ENCODE measurements around the gene FAM181A. TPM values are rescaled to one million over a fixed set of nuclear protein-coding genes. Genes with fewer than 3 reads are reported as not detected.

The FAM181A gene
- total RNA-seq, 1 donor from 2014 or later: not detected

DNA sequence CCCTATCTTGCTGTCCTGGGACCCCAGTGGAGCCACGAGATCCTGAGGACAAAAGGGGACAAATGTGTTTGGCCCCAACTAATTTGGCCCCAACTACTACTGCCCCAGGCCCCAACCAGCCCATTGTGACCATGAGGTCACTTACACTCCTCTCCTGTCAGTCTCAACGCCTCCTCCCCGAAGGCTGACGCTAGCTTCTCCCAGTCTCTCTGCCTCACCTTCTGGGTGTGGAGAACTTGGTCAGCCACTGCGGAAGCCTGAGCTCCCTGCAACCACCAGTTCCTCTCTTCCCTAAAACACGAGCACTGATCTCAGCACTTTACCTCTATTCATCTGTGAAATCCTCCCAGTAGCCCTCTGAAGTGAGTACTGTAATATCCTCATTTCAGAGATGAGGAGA is 13.3 kb downstream of the FAM181A start:
- no peaks in the 10 kb centered on the region for H3K36me3 ChIP-seq (ENCODE audit: insufficient read depth, low read length)
- peaks cover 32% of the 10 kb centered on the region for H3K27me3 ChIP-seq (ENCODE audit: insufficient read depth, low read length)
- no peak for DNase-seq (ENCODE audit: low read depth)
- no peak overlapping the region for H3K9ac ChIP-seq (ENCODE audit: low read length)
- no peak for FAIRE-seq
- peaks cover 4% of the 10 kb centered on the region for H3K9me3 Mint-ChIP-seq (ENCODE audit: unreplicated experiment)
- TF ChIP-seq EZH2 (IDR thresholded peaks at IDR 0.05; ENCODE audit: insufficient read depth, low read length): no peak
- TF ChIP-seq, protein P1, sequence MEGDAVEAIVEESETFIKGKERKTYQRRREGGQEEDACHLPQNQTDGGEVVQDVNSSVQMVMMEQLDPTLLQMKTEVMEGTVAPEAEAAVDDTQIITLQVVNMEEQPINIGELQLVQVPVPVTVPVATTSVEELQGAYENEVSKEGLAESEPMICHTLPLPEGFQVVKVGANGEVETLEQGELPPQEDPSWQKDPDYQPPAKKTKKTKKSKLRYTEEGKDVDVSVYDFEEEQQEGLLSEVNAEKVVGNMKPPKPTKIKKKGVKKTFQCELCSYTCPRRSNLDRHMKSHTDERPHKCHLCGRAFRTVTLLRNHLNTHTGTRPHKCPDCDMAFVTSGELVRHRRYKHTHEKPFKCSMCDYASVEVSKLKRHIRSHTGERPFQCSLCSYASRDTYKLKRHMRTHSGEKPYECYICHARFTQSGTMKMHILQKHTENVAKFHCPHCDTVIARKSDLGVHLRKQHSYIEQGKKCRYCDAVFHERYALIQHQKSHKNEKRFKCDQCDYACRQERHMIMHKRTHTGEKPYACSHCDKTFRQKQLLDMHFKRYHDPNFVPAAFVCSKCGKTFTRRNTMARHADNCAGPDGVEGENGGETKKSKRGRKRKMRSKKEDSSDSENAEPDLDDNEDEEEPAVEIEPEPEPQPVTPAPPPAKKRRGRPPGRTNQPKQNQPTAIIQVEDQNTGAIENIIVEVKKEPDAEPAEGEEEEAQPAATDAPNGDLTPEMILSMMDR (IDR thresholded peaks at IDR 0.05; ENCODE audit: insufficient read depth, low read depth, low read length): no peak
- H3K4me1 ChIP-seq (ENCODE audit: insufficient read depth, low read length): peaks cover 15% of the 10 kb centered on the region
- no peaks in the 10 kb centered on the region for H3K9me3 ChIP-seq (ENCODE audit: insufficient read depth, low read depth, low read length)
- peak overlapping the region; percentile 40 for H3K4me3 Mint-ChIP-seq (ENCODE audit: unreplicated experiment)
- no peaks in the 10 kb centered on the region for H4K20me1 ChIP-seq (ENCODE audit: insufficient read depth, low read length)
- H3K36me3 Mint-ChIP-seq (ENCODE audit: low read depth, unreplicated experiment): no peaks in the 10 kb centered on the region
- H3K27ac ChIP-seq (ENCODE audit: low read depth, low read length): no peak overlapping the region
- no peak overlapping the region for H3K4me2 ChIP-seq (ENCODE audit: low read length)
- no peak overlapping the region for H3K4me3 ChIP-seq (ENCODE audit: insufficient read depth, low read depth, low read length)
- no peak overlapping the region for H2AFZ ChIP-seq (ENCODE audit: low read depth, low read length)
- H3K27me3 Mint-ChIP-seq (ENCODE audit: low read depth, unreplicated experiment): peaks cover 47% of the 10 kb centered on the region
- no peaks in the 10 kb centered on the region for H3K79me2 ChIP-seq (ENCODE audit: insufficient read depth, low read length)
- no peak overlapping the region for H3K27ac Mint-ChIP-seq (ENCODE audit: unreplicated experiment)
- H3K4me1 Mint-ChIP-seq (ENCODE audit: low read depth, unreplicated experiment): peaks cover 23% of the 10 kb centered on the region

DNA sequence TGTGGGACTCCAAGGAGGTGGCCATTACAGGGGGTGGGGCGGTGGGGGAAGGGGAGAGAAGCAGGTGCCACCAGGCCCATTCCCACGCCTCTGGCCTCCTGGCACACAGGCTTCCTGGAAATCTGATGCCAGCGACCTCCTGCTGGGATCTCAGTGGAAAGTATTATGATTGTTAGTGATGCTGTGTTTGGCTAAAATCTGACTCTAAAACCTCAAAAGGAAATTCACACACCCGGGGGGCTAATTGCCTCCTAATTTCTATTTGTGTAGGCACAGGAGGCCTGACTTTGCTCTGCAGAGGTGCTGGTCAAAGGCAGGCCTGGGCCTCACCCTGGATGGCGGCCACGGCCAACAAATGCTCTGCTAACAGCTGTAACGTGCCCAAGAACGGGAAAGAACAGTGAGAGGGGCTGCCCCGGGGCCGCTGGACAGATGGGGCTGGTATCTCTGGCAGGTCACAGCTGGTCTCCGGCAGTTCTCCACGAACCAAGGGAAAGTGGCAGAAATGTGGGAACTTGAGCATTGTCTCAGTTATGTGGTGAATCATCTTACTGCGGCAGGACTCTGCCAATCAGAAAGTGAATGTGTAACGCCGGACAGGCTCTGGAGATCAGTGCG is 14.3 kb downstream of the FAM181A start:
- H3K4me1 Mint-ChIP-seq (ENCODE audit: low read depth, unreplicated experiment): peaks cover 31% of the 10 kb centered on the region
- Histone ChIP-seq H3K4me2 (ENCODE audit: low read length) (peak overlapping the region; percentile 70), H3K4me3 (ENCODE audit: insufficient read depth, low read depth, low read length) (no peak overlapping the region), H4K20me1 (ENCODE audit: insufficient read depth, low read length) (no peaks in the 10 kb centered on the region), H3K36me3 (ENCODE audit: insufficient read depth, low read length) (no peaks in the 10 kb centered on the region), H3K9me3 (ENCODE audit: insufficient read depth, low read depth, low read length) (no peaks in the 10 kb centered on the region), H2AFZ (ENCODE audit: low read depth, low read length) (peak overlapping the region; percentile 60), H3K27ac (ENCODE audit: low read depth, low read length) (peak overlapping the region; percentile 72), H3K9ac (ENCODE audit: low read length) (peak overlapping the region; percentile 68), H3K27me3 (ENCODE audit: insufficient read depth, low read length) (peaks cover 25% of the 10 kb centered on the region), H3K79me2 (ENCODE audit: insufficient read depth, low read length) (no peaks in the 10 kb centered on the region), H3K4me1 (ENCODE audit: insufficient read depth, low read length) (peaks cover 20% of the 10 kb centered on the region)
- no peak overlapping the region for H3K4me3 Mint-ChIP-seq (ENCODE audit: unreplicated experiment)
- H3K36me3 Mint-ChIP-seq (ENCODE audit: low read depth, unreplicated experiment): no peaks in the 10 kb centered on the region
- peak overlapping the region; percentile 83 for H3K27ac Mint-ChIP-seq (ENCODE audit: unreplicated experiment)
- H3K27me3 Mint-ChIP-seq (ENCODE audit: low read depth, unreplicated experiment): peaks cover 40% of the 10 kb centered on the region
- DNase-seq (ENCODE audit: low read depth) (peak; percentile 88), FAIRE-seq (peak; percentile 62)
- no peak for TF ChIP-seq EZH2 (IDR thresholded peaks at IDR 0.05; ENCODE audit: insufficient read depth, low read length)
- TF ChIP-seq, protein P1 (IDR thresholded peaks at IDR 0.05; ENCODE audit: insufficient read depth, low read depth, low read length): no peak
- H3K9me3 Mint-ChIP-seq (ENCODE audit: unreplicated experiment): peaks cover 4% of the 10 kb centered on the region

DNA sequence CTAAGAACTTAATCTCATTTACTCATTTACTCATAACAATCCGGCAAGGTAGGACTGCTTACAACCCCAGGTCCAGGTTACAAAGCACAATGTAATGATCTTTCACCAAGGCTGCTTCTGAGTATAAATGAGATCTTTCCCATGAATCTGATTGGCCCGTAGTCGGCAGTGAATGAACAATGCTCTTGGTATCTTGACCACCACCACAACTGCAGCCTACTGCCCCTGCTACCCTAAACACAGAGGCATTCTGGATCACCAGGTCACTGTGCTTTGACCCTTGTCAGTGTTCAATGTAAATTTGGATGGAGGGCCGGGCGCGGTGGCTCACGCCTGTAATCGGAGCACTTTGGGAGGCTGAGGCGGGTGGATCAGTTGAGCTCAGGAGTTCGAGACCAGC is 15.9 kb downstream of the FAM181A start:
- peaks cover 26% of the 10 kb centered on the region for H3K4me1 ChIP-seq (ENCODE audit: insufficient read depth, low read length)
- H3K9ac ChIP-seq (ENCODE audit: low read length): no peak overlapping the region
- Mint-ChIP-seq H3K27me3 (ENCODE audit: low read depth, unreplicated experiment) (peaks cover 28% of the 10 kb centered on the region), H3K9me3 (ENCODE audit: unreplicated experiment) (peaks cover 4% of the 10 kb centered on the region), H3K36me3 (ENCODE audit: low read depth, unreplicated experiment) (no peaks in the 10 kb centered on the region), H3K27ac (ENCODE audit: unreplicated experiment) (no peak overlapping the region), H3K4me1 (ENCODE audit: low read depth, unreplicated experiment) (peaks cover 36% of the 10 kb centered on the region), H3K4me3 (ENCODE audit: unreplicated experiment) (no peak overlapping the region)
- H3K79me2 ChIP-seq (ENCODE audit: insufficient read depth, low read length): no peaks in the 10 kb centered on the region
- no peaks in the 10 kb centered on the region for H4K20me1 ChIP-seq (ENCODE audit: insufficient read depth, low read length)
- no peak overlapping the region for H3K4me3 ChIP-seq (ENCODE audit: insufficient read depth, low read depth, low read length)
- no peak overlapping the region for H3K27ac ChIP-seq (ENCODE audit: low read depth, low read length)
- H3K4me2 ChIP-seq (ENCODE audit: low read length): no peak overlapping the region
- FAIRE-seq (no peak), DNase-seq (ENCODE audit: low read depth) (peak; percentile 79)
- peaks cover 10% of the 10 kb centered on the region for H3K27me3 ChIP-seq (ENCODE audit: insufficient read depth, low read length)
- H3K9me3 ChIP-seq (ENCODE audit: insufficient read depth, low read depth, low read length): no peaks in the 10 kb centered on the region
- TF ChIP-seq, protein P1 (IDR thresholded peaks at IDR 0.05; ENCODE audit: insufficient read depth, low read depth, low read length): no peak
- no peak for TF ChIP-seq EZH2 (IDR thresholded peaks at IDR 0.05; ENCODE audit: insufficient read depth, low read length)
- H3K36me3 ChIP-seq (ENCODE audit: insufficient read depth, low read length): no peaks in the 10 kb centered on the region
- no peak overlapping the region for H2AFZ ChIP-seq (ENCODE audit: low read depth, low read length)

All from astrocyte (in vitro differentiated cells and primary cell).